ENCODE measurements around the gene DEFB114.
"Not testable (repeated sequence)": the region's sequence is repeated elsewhere in the genome, so short reads cannot be mapped to it uniquely, and the experiment has no call there.

The DEFB114 gene

DNA sequence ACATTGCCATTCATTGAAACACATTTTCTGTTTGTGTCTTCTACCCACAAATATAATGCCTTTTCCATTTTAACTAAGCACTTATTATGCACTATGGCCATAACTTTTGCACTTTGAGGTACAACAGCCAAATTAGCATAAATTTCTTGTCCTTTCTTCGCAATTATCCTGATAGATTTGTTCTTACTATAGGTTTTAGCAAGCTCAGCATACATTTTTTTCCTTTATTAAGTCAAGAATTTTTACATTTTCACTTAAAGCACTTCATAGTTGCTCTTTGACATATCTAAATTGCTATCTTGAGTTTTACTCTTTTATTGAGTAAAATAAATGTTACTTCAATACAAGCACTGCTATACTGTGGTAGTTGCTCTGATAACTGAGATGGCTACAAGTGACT is 5.8 kb downstream of the DEFB114 start:
- TF ChIP-seq, protein P1, sequence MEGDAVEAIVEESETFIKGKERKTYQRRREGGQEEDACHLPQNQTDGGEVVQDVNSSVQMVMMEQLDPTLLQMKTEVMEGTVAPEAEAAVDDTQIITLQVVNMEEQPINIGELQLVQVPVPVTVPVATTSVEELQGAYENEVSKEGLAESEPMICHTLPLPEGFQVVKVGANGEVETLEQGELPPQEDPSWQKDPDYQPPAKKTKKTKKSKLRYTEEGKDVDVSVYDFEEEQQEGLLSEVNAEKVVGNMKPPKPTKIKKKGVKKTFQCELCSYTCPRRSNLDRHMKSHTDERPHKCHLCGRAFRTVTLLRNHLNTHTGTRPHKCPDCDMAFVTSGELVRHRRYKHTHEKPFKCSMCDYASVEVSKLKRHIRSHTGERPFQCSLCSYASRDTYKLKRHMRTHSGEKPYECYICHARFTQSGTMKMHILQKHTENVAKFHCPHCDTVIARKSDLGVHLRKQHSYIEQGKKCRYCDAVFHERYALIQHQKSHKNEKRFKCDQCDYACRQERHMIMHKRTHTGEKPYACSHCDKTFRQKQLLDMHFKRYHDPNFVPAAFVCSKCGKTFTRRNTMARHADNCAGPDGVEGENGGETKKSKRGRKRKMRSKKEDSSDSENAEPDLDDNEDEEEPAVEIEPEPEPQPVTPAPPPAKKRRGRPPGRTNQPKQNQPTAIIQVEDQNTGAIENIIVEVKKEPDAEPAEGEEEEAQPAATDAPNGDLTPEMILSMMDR (IDR thresholded peaks at IDR 0.05; ENCODE audit: borderline replicate concordance, insufficient read depth, low read depth, low read length): no peak
- H3K4me3 ChIP-seq (ENCODE audit: low read depth, low read length): no peak overlapping the region

DNA sequence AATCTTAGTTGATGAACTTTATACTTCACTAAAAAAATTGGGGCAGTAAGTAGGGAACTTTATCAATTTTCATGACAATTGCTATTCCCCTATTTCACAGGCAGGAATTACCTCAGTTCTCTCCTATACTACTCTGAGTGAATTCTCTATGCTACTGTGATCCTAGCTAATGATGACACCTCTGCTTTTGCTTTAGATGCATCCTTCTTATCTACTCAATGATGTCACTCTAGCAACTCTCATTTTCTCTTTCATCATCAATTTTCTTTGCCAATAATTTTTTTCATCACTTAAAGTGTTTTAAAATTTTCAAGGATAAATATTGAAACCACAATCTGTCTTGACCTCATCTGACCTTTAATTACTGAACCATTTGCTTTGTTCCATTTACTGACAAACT is 8.1 kb downstream of the DEFB114 start:
- H3K4me3 ChIP-seq (ENCODE audit: low read depth, low read length): no peak overlapping the region
- TF ChIP-seq, protein P1 (IDR thresholded peaks at IDR 0.05; ENCODE audit: borderline replicate concordance, insufficient read depth, low read depth, low read length): no peak

- H3K4me3 ChIP-seq (ENCODE audit: low read depth, low read length): no peak overlapping the region
- TF ChIP-seq, protein P1 (IDR thresholded peaks at IDR 0.05; ENCODE audit: borderline replicate concordance, insufficient read depth, low read depth, low read length): no peak
Observed at GRCh38 chr6:49951926-49952325, 12.0 kb downstream of the DEFB114 start.

GRCh38 chr6:49950415-49950751 is 13.6 kb downstream of the DEFB114 start:
- TF ChIP-seq, protein P1 (IDR thresholded peaks at IDR 0.05; ENCODE audit: borderline replicate concordance, insufficient read depth, low read depth, low read length): no peak
- no peak overlapping the region for H3K4me3 ChIP-seq (ENCODE audit: low read depth, low read length)

- H3K4me3 ChIP-seq (ENCODE audit: low read depth, low read length): no peak overlapping the region
Observed at GRCh38 chr6:49949062-49949461, 14.9 kb downstream of the DEFB114 start.

DNA sequence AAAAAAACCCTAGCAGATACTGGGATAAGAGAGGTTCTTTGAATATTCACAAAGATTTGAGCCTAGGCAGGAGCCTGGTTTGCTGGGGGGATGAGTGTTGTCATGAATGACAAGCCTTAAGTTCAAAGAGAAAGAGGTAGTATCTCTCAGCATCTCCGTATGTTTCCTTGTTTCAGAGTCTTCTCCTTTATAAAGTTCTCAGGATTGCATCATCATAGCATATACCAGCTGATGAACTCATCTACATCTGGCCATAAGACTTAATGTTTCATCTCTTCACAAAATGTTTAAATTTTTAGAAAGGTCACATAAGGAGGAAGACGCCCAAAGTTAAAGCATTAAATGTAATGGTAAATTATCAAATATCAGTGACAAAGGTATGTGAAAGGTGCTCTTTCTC is 17.1 kb downstream of the DEFB114 start:
- TF ChIP-seq, protein P1 (IDR thresholded peaks at IDR 0.05; ENCODE audit: borderline replicate concordance, insufficient read depth, low read depth, low read length): no peak
- no peak overlapping the region for H3K4me3 ChIP-seq (ENCODE audit: low read depth, low read length)

More at GRCh38 chr6:49949062-49949461, 14.9 kb downstream of the DEFB114 start:
- TF ChIP-seq, protein P1 (IDR thresholded peaks at IDR 0.05; ENCODE audit: borderline replicate concordance, insufficient read depth, low read depth, low read length): no peak

DNA sequence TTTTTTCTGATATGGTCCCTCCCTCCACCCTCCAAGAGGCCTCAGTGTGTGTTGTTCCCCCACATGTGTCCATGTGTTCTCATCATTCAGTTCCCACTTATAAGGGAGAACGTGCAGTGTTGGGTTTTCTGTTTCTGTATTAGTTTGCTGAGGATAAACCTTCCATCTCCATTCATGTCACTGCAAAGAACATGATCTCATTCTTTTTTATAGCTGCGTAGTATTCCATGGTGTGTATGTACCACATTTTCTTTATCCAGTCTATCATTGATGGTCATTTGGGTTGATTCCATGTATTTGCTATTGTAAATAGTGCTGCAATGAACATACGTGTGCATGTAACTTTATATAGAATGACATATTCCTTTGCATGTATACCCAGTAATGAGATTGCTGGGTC is 19.9 kb downstream of the DEFB114 start:
- H3K4me3 ChIP-seq (ENCODE audit: low read depth, low read length): not testable (repeated sequence)

GRCh38 chr6:49939993-49940498 is 23.9 kb downstream of the DEFB114 start:
- TF ChIP-seq, protein P1 (IDR thresholded peaks at IDR 0.05; ENCODE audit: borderline replicate concordance, insufficient read depth, low read depth, low read length): no peak
- no peak overlapping the region for H3K4me3 ChIP-seq (ENCODE audit: low read depth, low read length)

Measured in GM12875 (cell line).